ENCODE data around the gene TAS2R19.
"Not testable (repeated sequence)": the region's sequence is repeated elsewhere in the genome, so short reads cannot be mapped to it uniquely, and the experiment has no call there.

The TAS2R19 gene

GRCh38 chr12:11022520-11022919, at the start of gene TAS2R19:
Gene TAS2R19, minus strand, starts transcription at chr12:11022620. Its CDS starts 49 bp downstream, at chr12:11022571.
- Histone ChIP-seq H3K9me3 (ENCODE audit: control insufficient read depth, low read depth, low read length) (no peaks in the 10 kb centered on the region), H3K9ac (ENCODE audit: low read length) (no peak within 1 kb of the TSS), H3K27me3 (ENCODE audit: control insufficient read depth, insufficient read depth, low read length) (no peaks in the 10 kb centered on the region), H3K36me3 (ENCODE audit: control insufficient read depth, low read depth, low read length) (no peaks in the 10 kb centered on the region), H3K4me1 (ENCODE audit: control insufficient read depth, low read depth, low read length) (no peaks in the 10 kb centered on the region), H3K27ac (ENCODE audit: low read length) (no peak within 1 kb of the TSS), H3K4me3 (ENCODE audit: low read length) (no peak within 1 kb of the TSS)

- H3K9ac ChIP-seq (ENCODE audit: low read length): no peak overlapping the region
- no peaks in the 10 kb centered on the region for H3K4me1 ChIP-seq (ENCODE audit: control insufficient read depth, low read depth, low read length)
These were observed 49.0 kb upstream of the TAS2R19 start for GRCh38 chr12:11071414-11071813.

GRCh38 chr12:11070999-11071398, 48.6 kb upstream of the TAS2R19 start:
- no peaks in the 10 kb centered on the region for H3K27me3 ChIP-seq (ENCODE audit: control insufficient read depth, insufficient read depth, low read length)
- H3K4me3 ChIP-seq (ENCODE audit: low read length): no peak overlapping the region
- H3K4me1 ChIP-seq (ENCODE audit: control insufficient read depth, low read depth, low read length): no peaks in the 10 kb centered on the region
- H3K9me3 ChIP-seq (ENCODE audit: control insufficient read depth, low read depth, low read length): no peaks in the 10 kb centered on the region
- no peaks in the 10 kb centered on the region for H3K36me3 ChIP-seq (ENCODE audit: control insufficient read depth, low read depth, low read length)
- no peak overlapping the region for H3K9ac ChIP-seq (ENCODE audit: low read length)
- no peak overlapping the region for H3K27ac ChIP-seq (ENCODE audit: low read length)

More at GRCh38 chr12:11071414-11071813, 49.0 kb upstream of the TAS2R19 start:
- H3K36me3 ChIP-seq (ENCODE audit: control insufficient read depth, low read depth, low read length): no peaks in the 10 kb centered on the region
- no peaks in the 10 kb centered on the region for H3K9me3 ChIP-seq (ENCODE audit: control insufficient read depth, low read depth, low read length)
- no peak overlapping the region for H3K4me3 ChIP-seq (ENCODE audit: low read length)
- H3K27ac ChIP-seq (ENCODE audit: low read length): no peak overlapping the region
- H3K27me3 ChIP-seq (ENCODE audit: control insufficient read depth, insufficient read depth, low read length): no peaks in the 10 kb centered on the region

- no peaks in the 10 kb centered on the region for H3K4me1 ChIP-seq (ENCODE audit: control insufficient read depth, low read depth, low read length)
- H3K9me3 ChIP-seq (ENCODE audit: control insufficient read depth, low read depth, low read length): no peaks in the 10 kb centered on the region
- H3K4me3 ChIP-seq (ENCODE audit: low read length): no peak overlapping the region
- no peak overlapping the region for H3K9ac ChIP-seq (ENCODE audit: low read length)
- no peaks in the 10 kb centered on the region for H3K27me3 ChIP-seq (ENCODE audit: control insufficient read depth, insufficient read depth, low read length)
- H3K27ac ChIP-seq (ENCODE audit: low read length): no peak overlapping the region
- no peaks in the 10 kb centered on the region for H3K36me3 ChIP-seq (ENCODE audit: control insufficient read depth, low read depth, low read length)
These were observed 47.5 kb upstream of the TAS2R19 start for GRCh38 chr12:11069854-11070365.

GRCh38 chr12:11067514-11067913, 45.1 kb upstream of the TAS2R19 start:
- Histone ChIP-seq H3K9ac (ENCODE audit: low read length) (no peak overlapping the region), H3K27me3 (ENCODE audit: control insufficient read depth, insufficient read depth, low read length) (no peaks in the 10 kb centered on the region), H3K4me1 (ENCODE audit: control insufficient read depth, low read depth, low read length) (no peaks in the 10 kb centered on the region), H3K27ac (ENCODE audit: low read length) (no peak overlapping the region), H3K9me3 (ENCODE audit: control insufficient read depth, low read depth, low read length) (no peaks in the 10 kb centered on the region), H3K4me3 (ENCODE audit: low read length) (no peak overlapping the region), H3K36me3 (ENCODE audit: control insufficient read depth, low read depth, low read length) (no peaks in the 10 kb centered on the region)

- not testable (repeated sequence) for H3K9ac ChIP-seq (ENCODE audit: low read length); H3K27me3 ChIP-seq (ENCODE audit: control insufficient read depth, insufficient read depth, low read length); H3K27ac ChIP-seq (ENCODE audit: low read length); H3K4me3 ChIP-seq (ENCODE audit: low read length); H3K9me3 ChIP-seq (ENCODE audit: control insufficient read depth, low read depth, low read length); H3K4me1 ChIP-seq (ENCODE audit: control insufficient read depth, low read depth, low read length); H3K36me3 ChIP-seq (ENCODE audit: control insufficient read depth, low read depth, low read length)
These were observed 39.8 kb upstream of the TAS2R19 start, which contains the start of gene TAS2R46 for GRCh38 chr12:11062194-11062593. Gene TAS2R46, minus strand, starts transcription at chr12:11062294. Its CDS starts 0 bp downstream, at chr12:11062294.

- H3K9me3 ChIP-seq (ENCODE audit: control insufficient read depth, low read depth, low read length): no peaks in the 10 kb centered on the region
- H3K27me3 ChIP-seq (ENCODE audit: control insufficient read depth, insufficient read depth, low read length): no peaks in the 10 kb centered on the region
- no peaks in the 10 kb centered on the region for H3K36me3 ChIP-seq (ENCODE audit: control insufficient read depth, low read depth, low read length)
- H3K9ac ChIP-seq (ENCODE audit: low read length): no peak overlapping the region
- no peaks in the 10 kb centered on the region for H3K4me1 ChIP-seq (ENCODE audit: control insufficient read depth, low read depth, low read length)
- H3K4me3 ChIP-seq (ENCODE audit: low read length): no peak overlapping the region
- H3K27ac ChIP-seq (ENCODE audit: low read length): no peak overlapping the region
These were observed 37.4 kb upstream of the TAS2R19 start for GRCh38 chr12:11059784-11060183.

- H3K4me3 ChIP-seq (ENCODE audit: low read length): no peak overlapping the region
- H3K9me3 ChIP-seq (ENCODE audit: control insufficient read depth, low read depth, low read length): no peaks in the 10 kb centered on the region
- H3K27me3 ChIP-seq (ENCODE audit: control insufficient read depth, insufficient read depth, low read length): no peaks in the 10 kb centered on the region
- no peak overlapping the region for H3K9ac ChIP-seq (ENCODE audit: low read length)
- no peaks in the 10 kb centered on the region for H3K4me1 ChIP-seq (ENCODE audit: control insufficient read depth, low read depth, low read length)
- H3K27ac ChIP-seq (ENCODE audit: low read length): no peak overlapping the region
- no peaks in the 10 kb centered on the region for H3K36me3 ChIP-seq (ENCODE audit: control insufficient read depth, low read depth, low read length)
These were observed 36.6 kb upstream of the TAS2R19 start for GRCh38 chr12:11059041-11059440.

- Histone ChIP-seq H3K27me3 (ENCODE audit: control insufficient read depth, insufficient read depth, low read length) (no peaks in the 10 kb centered on the region), H3K4me3 (ENCODE audit: low read length) (no peak overlapping the region), H3K9me3 (ENCODE audit: control insufficient read depth, low read depth, low read length) (peaks cover 10% of the 10 kb centered on the region), H3K36me3 (ENCODE audit: control insufficient read depth, low read depth, low read length) (no peaks in the 10 kb centered on the region), H3K9ac (ENCODE audit: low read length) (no peak overlapping the region), H3K4me1 (ENCODE audit: control insufficient read depth, low read depth, low read length) (no peaks in the 10 kb centered on the region), H3K27ac (ENCODE audit: low read length) (no peak overlapping the region)
These were observed 32.9 kb upstream of the TAS2R19 start for GRCh38 chr12:11055306-11055705.

GRCh38 chr12:11049806-11050531, 27.5 kb upstream of the TAS2R19 start:
- H3K4me3 ChIP-seq (ENCODE audit: low read length); H3K27me3 ChIP-seq (ENCODE audit: control insufficient read depth, insufficient read depth, low read length); H3K9ac ChIP-seq (ENCODE audit: low read length); H3K27ac ChIP-seq (ENCODE audit: low read length); H3K4me1 ChIP-seq (ENCODE audit: control insufficient read depth, low read depth, low read length); H3K36me3 ChIP-seq (ENCODE audit: control insufficient read depth, low read depth, low read length): not testable (repeated sequence)
- peaks cover 10% of the 10 kb centered on the region for H3K9me3 ChIP-seq (ENCODE audit: control insufficient read depth, low read depth, low read length)

GRCh38 chr12:11041366-11041765, 18.9 kb upstream of the TAS2R19 start:
- not testable (repeated sequence) for H3K9ac ChIP-seq (ENCODE audit: low read length); H3K4me1 ChIP-seq (ENCODE audit: control insufficient read depth, low read depth, low read length)

GRCh38 chr12:11040162-11040561, 17.7 kb upstream of the TAS2R19 start:
- Histone ChIP-seq H3K4me3 (ENCODE audit: low read length) (no peak overlapping the region), H3K9me3 (ENCODE audit: control insufficient read depth, low read depth, low read length) (no peaks in the 10 kb centered on the region), H3K9ac (ENCODE audit: low read length) (no peak overlapping the region), H3K4me1 (ENCODE audit: control insufficient read depth, low read depth, low read length) (no peaks in the 10 kb centered on the region), H3K27me3 (ENCODE audit: control insufficient read depth, insufficient read depth, low read length) (no peaks in the 10 kb centered on the region), H3K36me3 (ENCODE audit: control insufficient read depth, low read depth, low read length) (no peaks in the 10 kb centered on the region), H3K27ac (ENCODE audit: low read length) (no peak overlapping the region)

More at GRCh38 chr12:11041366-11041765, 18.9 kb upstream of the TAS2R19 start:
- H3K9me3 ChIP-seq (ENCODE audit: control insufficient read depth, low read depth, low read length); H3K27me3 ChIP-seq (ENCODE audit: control insufficient read depth, insufficient read depth, low read length); H3K4me3 ChIP-seq (ENCODE audit: low read length); H3K27ac ChIP-seq (ENCODE audit: low read length); H3K36me3 ChIP-seq (ENCODE audit: control insufficient read depth, low read depth, low read length): not testable (repeated sequence)
